ENCODE data around the gene ANO7.

The ANO7 gene

DNA sequence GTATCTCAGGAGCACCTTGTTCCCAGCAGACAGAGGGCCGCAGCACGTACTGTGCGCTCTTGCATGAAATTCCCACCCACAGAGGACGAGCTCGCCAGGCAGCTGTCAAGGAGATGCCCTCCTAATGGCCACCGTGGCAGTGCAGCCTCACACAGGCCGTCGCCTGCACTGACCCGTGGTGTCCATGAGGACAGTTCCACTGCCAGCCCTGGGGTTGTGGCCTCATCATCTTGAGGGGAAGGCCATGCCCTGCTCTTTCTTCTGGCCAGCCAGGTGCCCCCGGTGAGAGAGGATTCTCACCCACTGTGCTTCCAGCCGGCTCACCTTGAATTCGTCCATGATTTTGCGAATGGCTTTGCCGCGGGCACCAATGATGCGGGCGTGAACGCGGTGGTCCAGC lies 42.0 kb downstream of the ANO7 start:
- DNase-seq: no peak

DNA sequence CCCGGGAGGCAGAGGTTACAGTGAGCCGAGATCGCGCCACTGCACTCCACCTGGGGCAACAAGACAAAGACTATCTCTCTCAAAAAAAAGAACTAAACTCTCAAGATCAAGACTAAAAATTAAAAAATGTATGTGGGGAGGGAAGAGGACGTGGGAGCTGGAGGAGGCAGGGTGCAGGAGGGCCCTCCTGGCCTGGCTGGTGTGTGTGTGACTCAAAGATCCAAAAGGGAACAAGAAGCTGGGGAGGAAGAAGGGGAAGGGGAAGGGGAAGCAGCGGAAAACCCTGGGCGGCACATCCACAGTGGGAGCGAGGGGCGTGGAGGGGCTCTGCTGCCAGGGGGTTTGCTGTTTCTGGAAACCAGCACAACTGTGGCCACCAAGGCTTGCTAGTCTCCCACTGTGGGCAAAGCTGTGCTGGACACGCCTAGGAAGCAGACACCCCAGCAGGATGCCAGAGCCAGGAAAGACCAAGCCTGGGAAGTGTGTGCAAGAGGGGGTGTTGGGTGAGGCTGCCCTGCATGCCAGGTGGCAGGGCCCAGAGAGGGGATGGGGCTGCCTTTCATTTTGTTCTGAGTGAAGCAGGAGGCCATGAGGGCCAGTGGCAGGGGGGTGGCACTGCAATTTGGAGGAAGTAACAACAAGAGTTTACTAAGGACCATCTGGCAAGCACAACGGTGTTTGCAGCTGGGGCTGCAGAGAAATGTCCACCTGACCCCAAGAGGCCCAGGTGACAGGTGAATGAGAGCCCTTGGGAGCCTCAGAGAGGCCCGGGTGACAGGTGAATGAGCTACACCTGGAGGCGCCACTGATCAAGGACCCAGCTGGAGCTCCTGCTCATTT lies 44.5 kb downstream of the ANO7 start:
- DNase-seq: no peak

DNA sequence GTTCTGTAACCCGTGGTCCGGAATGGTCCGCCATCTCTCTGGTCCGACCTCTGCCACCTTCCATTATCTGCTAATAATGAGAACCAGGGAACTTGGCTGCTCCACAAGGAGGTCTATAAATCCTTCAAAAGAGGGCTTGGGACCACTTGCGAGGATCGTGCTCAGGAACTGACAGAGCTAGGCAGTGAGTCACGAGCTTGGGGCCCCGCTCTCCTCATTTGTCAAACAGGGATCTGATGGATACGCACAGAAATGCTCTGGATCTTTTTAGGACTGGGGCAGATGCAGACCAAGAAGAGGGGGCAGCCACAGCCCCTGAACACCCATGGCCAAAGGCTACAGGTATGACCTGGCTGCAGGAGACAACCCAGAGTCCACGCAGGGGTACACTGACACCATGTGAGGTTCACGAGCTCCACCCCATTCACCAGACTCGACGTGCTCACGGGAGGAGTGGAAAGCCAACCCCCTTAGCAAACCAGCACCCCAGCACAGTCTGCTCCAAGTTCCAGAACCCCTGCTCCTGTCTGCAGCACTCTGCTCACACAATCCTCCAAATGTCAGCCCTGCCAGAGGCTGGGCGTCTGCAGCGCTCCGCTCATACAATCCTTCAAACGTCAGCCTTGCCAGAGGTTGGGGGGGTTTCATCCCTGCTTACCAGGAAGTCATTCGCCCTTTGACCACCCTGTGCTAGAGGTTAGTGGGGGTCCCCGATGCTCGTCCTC lies 45.8 kb downstream of the ANO7 start:
- no peak for DNase-seq

DNA sequence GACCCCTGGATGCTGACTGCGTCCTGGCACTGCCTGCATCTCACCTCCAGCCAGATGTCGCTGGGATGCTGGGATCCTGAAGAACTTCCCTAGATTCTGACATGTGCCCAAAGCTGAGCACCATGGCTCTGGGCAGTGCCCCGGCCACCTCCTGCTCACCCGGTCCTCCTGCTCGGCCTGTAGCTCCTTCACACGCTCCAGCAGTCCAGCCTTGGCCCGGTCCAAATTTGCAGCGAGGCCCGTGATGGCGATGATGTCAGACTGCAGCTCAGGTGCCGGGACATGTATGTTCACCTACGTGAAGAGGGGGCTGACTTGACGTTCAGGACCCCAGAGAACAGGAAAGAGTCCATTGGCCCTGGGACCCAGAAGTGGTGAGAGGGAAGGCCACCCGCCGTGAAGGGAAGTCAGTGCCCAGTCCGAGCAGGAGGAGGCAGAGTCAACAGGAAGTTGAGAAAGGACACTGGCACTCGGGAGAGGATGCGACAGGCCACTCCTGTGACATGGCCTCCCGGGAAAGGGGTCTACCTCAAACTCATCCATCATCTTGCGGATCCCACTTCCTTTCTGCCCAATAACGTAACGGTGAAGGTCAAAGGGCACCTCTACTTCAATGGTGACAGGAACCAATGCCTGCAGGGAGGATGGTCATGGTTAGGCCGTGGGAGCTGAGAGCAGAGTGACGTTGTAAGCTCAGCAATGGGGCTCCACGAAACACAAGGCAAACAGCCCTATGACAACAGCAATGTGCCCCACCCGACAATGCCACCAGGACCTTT lies 46.7 kb downstream of the ANO7 start:
- DNase-seq: no peak

DNA sequence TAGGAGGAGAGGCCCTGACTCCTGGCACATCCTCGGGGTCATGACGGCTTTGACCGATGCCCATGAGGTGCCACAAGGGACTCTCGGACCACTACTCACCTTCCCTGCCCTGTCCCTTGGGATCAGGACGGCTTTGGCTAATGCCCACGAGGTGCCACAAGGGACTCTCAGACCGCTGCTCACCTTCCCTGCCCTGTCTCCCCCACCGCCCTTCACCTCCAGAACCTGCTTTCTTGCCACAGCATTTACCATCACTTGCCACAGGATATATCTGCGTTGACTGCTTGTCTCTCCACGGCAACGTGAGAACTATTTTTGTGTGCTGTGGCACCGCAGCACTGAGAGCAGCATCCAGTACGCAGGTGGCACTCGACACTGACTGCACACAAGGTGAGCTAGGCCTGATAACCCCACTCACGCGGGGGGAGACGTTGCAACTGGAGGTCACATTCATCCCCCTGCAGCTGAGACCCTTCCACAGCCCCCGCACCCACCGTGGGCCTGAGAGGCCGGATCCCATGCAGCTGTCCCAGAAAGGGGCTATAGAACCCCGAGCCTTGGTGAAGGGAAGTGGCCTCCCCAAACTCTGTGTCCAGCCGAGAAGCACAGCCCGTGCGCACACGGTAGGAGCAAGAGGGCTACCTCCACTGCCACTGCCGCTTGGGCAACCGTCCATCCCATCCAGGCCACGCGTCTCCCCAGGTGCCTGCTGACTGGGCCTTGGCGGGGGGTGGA lies 47.5 kb downstream of the ANO7 start:
- no peak for DNase-seq

DNA sequence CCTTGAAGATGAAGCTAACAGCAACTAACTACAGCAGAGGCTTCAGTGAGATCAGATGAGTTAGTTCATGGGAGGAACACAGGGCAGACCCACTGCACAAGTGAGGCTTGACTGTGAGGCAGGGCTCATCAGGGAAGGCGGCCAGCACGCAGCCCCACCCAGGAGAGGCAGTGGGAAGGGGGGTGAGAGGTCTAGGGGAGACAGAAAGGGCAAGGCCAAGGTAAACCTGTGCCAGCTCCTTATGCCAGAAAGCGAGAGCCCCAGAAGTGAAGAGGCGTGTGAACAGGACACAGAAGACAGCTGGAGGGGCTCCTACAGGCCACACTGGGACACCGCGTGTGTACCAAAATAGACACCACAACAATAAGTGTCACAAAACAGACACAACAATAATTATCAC lies 48.6 kb downstream of the ANO7 start:
- no peak for DNase-seq

DNA sequence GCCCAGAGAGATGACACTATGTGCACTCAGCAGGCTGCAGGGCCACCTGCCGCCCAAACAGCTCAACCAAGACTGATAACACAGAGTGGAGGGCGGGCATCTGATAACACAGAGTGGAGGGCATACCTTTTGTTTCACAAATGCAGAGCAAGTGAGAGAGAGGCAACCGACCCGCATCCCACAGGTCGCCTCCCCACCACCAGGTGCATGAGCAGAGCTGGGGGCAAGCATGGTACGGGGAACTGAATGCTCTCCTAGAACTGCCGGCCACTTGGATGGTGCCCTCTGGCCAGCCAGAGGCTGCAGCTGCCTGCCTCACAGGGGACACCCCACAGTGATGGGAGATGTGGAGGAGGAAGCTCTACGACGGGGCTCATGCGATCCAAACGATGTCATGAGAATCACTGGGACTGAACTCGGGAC lies 49.5 kb downstream of the ANO7 start:
- DNase-seq: no peak

DNA sequence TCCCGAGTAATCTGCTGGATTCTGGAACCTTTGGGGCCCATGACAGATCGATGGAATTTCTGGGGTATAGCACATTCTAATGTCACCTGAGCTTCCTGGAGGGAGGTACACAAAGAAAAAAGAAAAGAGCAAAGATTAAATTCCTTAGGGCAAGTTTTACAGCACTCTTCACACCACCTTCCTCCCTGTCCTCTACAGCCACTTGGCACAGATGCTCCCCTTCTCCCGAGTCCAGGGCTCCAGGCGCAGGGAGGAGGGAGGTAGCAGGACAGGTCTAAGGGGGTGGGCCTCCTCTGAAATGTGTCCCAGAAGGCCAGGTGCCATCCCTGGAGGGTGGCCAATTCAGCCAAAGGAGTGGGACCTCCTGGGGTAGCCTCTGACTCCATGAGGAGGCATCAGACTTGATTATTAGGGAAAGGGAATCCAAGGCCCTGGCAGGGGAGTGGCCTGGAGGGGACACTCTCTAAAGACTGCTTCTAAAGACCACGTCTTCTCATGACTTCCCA lies 50.3 kb downstream of the ANO7 start:
- DNase-seq: no peak

DNA sequence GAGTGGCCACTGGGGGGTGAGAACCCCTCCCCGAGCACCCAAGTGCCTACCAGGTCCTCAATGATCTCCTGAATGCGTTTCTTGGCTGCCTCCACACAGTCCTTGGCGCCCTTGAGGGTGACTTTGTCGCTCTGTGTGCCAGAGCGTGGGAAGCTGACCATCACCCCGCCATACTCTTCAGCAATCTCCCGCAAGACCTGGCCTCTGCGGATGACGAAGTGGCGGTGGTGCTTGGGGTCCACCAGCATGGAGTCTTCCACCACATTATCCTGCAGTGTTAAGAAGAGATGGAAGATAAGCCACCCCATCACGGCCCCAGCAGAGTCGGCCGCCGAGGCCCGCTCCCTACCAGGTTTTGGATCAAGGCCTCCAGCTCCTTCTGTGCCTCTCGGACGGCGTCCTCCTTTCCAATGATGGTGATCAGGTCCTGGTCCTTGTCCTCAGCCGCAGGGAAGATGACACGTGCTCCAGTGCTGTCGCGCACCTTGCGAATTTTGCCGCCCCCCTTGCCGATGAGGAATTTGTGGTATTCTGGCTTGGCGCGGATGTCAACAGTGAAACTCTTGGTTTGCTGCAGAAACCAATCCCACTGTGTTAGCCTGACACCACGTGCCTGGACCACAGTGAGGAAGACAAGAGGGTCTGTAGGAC lies 51.2 kb downstream of the ANO7 start:
- no peak for DNase-seq

DNA sequence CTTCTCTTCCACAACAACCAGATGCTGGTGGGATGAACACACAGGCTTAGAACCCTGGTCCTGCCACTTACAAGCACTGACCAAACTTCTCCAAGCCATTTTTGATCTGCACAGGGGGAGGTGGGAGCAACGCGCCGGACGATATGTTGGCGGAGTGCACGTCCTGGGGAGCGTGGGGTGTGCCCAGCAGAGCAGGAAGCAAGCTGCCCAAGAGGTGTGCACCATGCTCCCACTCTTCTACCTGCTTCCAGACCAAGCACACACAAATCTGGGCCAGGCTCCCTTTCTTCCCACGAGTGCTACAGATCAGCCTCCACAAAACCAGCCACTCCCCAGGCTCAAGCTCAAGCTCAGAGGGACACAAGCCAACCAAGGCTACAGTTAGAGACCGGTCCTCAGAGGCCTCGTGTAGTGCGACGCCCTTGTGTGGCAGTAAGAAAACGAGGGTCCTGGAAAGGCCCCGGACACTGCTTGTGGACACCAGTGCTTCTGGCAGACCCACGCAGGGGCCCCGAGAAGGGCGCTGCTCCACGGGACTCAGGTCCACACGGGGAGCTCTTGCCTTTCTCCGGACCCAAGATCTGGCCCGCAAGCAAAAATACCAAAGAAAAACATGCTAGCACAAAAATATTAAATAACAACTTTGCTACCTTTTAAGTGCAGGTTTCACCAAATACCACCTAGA lies 52.0 kb downstream of the ANO7 start:
- no peak for DNase-seq

DNA sequence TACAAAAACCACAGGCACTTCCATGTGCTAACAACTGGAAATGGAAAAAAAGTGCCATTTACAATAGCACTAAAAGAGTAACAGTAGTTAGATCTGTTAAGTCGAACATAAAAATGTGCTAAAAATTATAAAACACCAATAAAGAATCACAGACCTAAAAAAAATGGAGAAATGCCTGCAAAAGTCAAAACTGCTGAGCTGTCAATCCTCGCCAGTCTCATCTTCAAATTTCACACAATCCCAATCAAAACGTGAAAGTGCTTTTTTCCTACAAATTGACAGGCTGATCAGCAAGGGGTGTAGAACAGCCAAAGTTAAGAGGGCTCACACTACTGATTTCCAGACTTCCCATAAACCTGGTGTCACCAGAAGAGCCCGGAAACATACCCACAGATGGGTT lies 53.2 kb downstream of the ANO7 start:
- no peak for DNase-seq

DNA sequence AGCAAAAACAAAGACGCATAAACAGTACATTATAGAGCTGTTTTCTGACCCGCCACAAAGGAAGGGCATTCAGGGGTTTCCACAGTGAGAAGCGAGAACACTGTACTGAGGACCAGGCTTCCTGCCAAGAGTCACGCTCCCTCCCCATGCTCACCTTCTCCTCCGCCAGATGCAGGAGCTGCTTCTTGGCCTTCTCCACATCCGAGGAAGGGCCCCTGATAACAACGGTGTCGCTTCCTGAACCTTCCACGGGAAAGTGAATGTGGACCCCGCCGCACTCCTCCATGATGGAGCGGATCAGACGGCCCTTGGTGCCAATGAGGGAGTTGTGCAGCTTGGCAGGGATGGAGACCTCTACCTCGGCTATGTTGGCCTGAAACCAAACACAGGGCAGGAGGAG lies 53.8 kb downstream of the ANO7 start:
- DNase-seq: no peak

DNA sequence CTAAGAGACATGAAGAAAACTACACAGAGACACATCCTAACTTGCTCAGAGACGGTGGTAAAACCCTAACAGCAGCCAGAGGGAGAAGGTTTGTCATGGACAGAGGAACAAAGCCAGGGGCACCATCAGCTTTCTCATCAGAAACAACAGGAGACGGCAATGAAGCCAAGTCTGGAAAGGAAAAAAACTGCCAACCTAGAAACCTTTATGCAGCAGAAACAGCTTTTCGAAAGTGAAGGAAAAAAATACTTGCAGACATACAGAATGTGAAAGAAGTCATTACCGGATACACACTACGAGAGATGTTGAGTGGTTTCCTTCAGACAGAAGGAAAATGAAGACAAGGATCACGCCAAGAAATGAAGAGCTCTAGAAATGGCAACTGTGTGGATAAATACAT lies 55.9 kb downstream of the ANO7 start:
- no peak for DNase-seq

DNA sequence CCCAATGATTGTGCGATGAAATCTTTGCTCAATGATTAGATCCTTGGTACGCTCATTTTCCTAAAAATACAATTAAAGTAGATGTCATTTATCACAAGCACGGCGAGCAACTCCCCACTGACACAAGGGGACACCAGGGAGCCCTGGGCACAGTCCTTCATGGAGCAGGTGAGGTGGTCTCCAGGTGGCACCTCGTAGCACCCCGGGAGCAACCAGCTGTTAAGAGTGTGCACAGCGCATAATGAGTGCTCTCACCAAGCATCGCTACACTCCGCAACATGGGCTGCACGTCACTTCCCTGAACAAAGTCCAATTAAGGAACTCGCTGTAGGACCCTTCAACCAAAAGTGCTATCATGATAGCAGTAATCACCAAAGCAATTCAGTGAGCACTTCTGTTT lies 59.8 kb downstream of the ANO7 start:
- DNase-seq: no peak

DNA sequence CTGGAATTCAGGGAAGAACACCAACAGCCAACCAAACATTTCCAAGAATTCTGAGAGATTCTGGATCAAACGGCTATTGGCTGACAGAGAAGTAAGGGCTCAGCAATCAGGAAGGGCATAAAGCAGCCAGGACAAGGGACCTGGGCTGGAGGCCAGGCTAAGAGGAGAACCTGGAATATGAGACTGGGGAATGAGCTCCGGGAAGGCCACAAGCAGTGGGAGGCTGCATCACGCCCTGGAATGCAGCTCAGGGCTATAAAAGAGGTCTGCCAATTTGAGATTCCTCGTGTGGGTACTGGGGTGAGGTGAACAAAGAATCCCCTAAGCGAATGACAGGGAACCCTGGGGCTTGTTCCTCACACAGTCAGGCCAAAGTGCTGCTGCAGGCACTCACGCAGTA lies 60.4 kb downstream of the ANO7 start:
- no peak for DNase-seq

DNA sequence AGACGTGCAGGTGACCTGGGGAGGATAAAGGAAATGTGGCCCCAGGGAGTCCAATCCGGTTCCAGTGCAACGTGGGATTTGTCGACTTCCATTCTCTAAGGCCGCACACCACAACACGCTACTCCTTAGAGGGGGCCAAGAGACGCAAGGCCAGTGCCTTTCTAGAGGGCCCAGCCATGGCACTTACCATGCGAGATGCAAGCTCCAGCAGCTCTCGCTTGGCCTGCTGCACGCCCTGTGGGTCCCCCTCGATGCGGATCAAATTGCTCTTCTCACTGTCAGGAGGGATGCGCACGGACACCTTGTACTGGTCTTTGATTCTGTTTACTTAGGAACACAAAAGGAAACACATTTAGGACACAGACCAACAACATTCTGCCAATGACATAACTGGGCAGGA lies 61.2 kb downstream of the ANO7 start:
- DNase-seq: no peak

DNA sequence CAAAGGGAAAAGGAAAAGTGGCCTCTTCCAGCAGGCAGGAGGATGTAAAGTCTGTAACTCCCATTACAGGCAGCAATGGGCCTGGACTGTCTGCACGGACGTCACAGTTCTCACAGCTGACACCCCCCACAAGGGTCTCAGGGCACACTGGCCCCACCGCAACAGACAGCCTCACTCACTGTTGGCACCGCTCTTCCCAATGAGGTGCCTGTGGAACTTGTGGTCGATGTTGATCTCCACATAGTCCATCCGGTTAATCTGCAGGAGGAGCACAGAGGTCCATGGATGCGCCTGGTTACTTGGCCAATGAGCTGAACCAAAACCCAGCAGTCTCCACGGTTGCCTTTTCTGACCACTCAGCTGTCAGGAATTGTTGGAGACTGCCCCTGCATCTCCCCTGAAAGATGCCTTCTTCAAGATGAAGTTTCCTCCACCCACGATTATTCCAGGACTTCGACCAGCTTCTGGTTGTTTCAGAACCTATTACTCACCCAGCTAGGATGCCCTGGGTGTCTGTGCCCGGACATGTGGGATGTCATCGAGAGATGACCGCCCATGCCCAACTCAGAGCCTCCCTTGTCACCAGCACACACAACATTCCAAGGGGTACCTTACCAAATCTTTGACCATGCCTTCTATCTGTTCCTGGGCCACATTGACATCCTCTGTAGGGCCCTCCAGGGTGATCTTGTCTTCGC lies 64.5 kb downstream of the ANO7 start:
- no peak for DNase-seq

DNA sequence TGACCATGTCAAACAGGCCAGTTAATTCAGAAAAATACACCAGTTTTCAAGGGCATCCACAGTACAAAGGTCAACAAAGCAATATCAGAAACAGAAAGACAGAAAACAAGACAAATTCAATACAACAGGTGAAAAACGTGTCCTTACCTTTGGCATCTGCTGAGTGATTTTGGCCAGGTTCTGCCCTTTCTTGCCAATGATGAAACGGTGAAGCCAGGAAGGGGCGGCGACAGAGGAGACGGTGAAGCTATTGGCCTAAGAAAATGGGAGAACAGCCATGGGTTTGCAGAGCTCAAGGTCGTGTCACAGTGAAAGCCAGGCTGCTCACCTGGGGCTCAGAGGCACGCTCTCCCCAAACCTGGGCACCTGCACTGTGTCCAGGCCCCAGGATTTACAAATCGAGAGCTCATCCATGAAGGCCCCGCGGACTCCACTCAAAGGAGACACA lies 66.5 kb downstream of the ANO7 start:
- no peak for DNase-seq

DNA sequence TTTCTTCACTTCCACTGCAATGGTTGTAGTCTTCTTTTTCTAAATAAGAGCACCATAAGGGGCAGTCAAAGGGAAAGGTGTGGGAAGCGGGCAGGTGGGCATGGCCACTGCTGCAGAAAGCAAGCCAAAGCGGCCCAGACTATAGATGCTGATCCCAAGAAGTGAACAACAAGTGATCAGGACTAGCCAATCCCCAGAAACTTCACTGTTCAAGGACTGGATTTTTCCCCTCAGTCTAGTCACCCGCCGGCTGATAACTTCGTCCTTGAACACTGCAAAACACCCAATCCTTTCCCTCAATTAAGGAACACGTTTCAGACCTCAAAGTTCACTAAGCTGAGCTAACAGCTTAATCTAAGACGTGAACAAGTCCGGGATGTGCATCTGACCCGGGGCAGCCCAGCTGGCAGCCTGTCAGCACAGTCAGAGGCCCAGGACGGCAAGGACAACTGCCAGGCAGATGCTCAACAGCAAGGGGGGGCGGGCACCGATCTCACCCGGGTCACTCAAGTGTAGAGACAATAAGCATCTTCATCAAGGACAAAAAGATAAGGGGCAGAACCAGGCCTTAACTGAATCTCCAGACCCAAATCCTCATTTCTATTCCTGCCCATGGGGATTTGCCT lies 67.2 kb downstream of the ANO7 start:
- no peak for DNase-seq

DNA sequence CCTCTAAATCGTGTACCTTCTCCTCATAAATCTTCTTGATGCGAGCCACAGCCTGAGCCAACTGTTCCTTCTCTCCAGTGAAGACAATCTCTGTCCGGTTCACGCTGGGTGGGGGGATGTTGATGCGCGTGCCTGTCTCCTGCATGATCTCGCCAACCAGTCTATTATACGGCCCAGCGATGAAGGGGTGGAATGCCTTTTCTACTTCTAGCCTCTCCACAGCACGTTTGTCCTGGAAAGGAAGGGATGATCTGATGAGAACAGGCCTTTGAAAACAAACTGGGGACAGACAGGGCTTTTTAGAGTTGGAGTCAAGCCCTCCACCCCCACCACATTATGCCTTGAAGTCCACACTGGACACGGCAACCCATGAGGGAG lies 67.7 kb downstream of the ANO7 start:
- no peak for DNase-seq

All from left hindlimb (tissue), 1 donor.